HG03575 (cell line): ENCODE results near the gene IDH3A.
A peak's percentile ranks its signal among the peaks of the same experiment; 100 is the strongest.

Experiments used
- ATAC-seq: cut with Tn5 transposase; IDR thresholded peaks from one replicate; pipeline ENCODE4 v1.9.1; 2021; ENCODE audit not compliant: unreplicated experiment, insufficient number of reproducible peaks, low FRiP score; ENCODE audit errors: extremely low read depth

IDH3A gene

GRCh38 chr15:78157203-78157602 is 8.0 kb downstream of the IDH3A start:
- ATAC-seq: no peak

- ATAC-seq: no peak
These were observed 10.2 kb downstream of the IDH3A start for GRCh38 chr15:78159395-78159794.

GRCh38 chr15:78162038-78162437 is 12.9 kb downstream of the IDH3A start:
- ATAC-seq: no peak

- ATAC-seq: no peak
These were observed 14.8 kb downstream of the IDH3A start for GRCh38 chr15:78164010-78164409.

GRCh38 chr15:78167227-78167888 is 18.2 kb downstream of the IDH3A start:
- ATAC-seq: peak; percentile 54

GRCh38 chr15:78168608-78169007 is 19.4 kb downstream of the IDH3A start:
- ATAC-seq: no peak

- ATAC-seq: no peak
These were observed 21.9 kb downstream of the IDH3A start for GRCh38 chr15:78170848-78171773.

GRCh38 chr15:78171864-78172472 is 22.8 kb downstream of the IDH3A start:
- no peak for ATAC-seq

GRCh38 chr15:78174401-78174800 is 25.2 kb downstream of the IDH3A start:
- ATAC-seq: no peak

- ATAC-seq: no peak
These were observed 26.2 kb downstream of the IDH3A start for GRCh38 chr15:78175330-78175729.

- ATAC-seq: no peak
These were observed 28.3 kb downstream of the IDH3A start for GRCh38 chr15:78177447-78177873.

GRCh38 chr15:78178064-78178463 is 28.9 kb downstream of the IDH3A start:
- no peak for ATAC-seq

- no peak for ATAC-seq
These were observed 30.2 kb downstream of the IDH3A start for GRCh38 chr15:78179286-78179840.

GRCh38 chr15:78179906-78180305 is 30.7 kb downstream of the IDH3A start:
- no peak for ATAC-seq

GRCh38 chr15:78182336-78182700 is 33.2 kb downstream of the IDH3A start:
- no peak for ATAC-seq

GRCh38 chr15:78182821-78183220 is 33.7 kb downstream of the IDH3A start:
- no peak for ATAC-seq

GRCh38 chr15:78192826-78193594 is 43.8 kb downstream of the IDH3A start:
- ATAC-seq: no peak

GRCh38 chr15:78193731-78194567 is 44.8 kb downstream of the IDH3A start:
- no peak for ATAC-seq
